ENCODE measurements around the gene OAT. TPM values are rescaled to one million over a fixed set of nuclear protein-coding genes. Genes with fewer than 3 reads are reported as not detected.
"Not testable (repeated sequence)": the region's sequence is repeated elsewhere in the genome, so short reads cannot be mapped to it uniquely, and the experiment has no call there.

OAT gene
- total and polyA plus RNA-seq, 2 experiments from 2014 or later = 232 to 263 TPM

DNA sequence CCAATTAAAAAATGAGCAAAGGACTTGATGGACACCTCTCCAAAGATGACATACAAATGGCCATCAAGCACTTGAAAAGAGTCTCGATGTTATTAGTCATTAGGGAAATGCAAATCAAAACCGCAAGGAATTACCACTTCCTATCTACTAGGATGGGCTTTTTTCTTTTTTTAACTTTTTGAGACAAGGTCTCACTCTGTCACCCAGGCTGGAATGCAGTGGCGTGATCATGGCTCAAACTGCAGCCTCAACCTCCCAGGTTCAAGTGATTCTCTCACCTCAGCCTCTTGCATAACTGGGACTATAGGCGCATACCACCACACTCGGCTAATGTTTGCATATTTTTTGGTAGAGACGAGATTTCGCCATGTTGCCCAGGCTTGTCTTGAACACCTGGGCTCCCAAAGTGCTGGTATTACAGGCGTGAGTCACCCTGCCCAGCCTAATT lies 17.5 kb upstream of the OAT start:
- Histone ChIP-seq H3K9ac (no peak overlapping the region), H3K27ac (no peak overlapping the region), H3K36me3 (ENCODE audit: low read depth) (no peaks in the 10 kb centered on the region), H3K4me2 (ENCODE audit: unreplicated experiment) (no peak overlapping the region), H3K4me3 (no peak overlapping the region), H3K9me3 (ENCODE audit: low read depth) (no peaks in the 10 kb centered on the region), H3K79me2 (ENCODE audit: insufficient read depth) (no peaks in the 10 kb centered on the region), H3K27me3 (replicated peaks; ENCODE audit: insufficient read depth) (peaks cover 6% of the 10 kb centered on the region; the same call in 1 of the 2 replicates), H3F3A (ENCODE audit: insufficient read depth) (no peaks in the 10 kb centered on the region), H4K20me1 (ENCODE audit: insufficient read depth) (no peaks in the 10 kb centered on the region), H3K9me2 (ENCODE audit: insufficient read depth) (no peaks in the 10 kb centered on the region), H3K4me1 (ENCODE audit: insufficient read depth) (no peaks in the 10 kb centered on the region), H2AFZ (no peak overlapping the region)
- in situ Hi-C loops (cut with MboI) = no loop called here
- TF ChIP-seq EZH2phosphoT487 (IDR thresholded peaks at IDR 0.05; ENCODE audit: insufficient read depth, low read depth) (no peak), EZH2 (IDR thresholded peaks at IDR 0.05; ENCODE audit: insufficient read depth, poor library complexity, severe bottlenecking) (no peak)
- no peak for DNase-seq
- 73 to 80% methylated on average over 8 of the region's 8 CpGs for WGBS, 2 experiments (ENCODE audit: low coverage in 1 of 2, low lambda C conversion rate in 2 of 2, missing lambda C conversion rate in 2 of 2)

DNA sequence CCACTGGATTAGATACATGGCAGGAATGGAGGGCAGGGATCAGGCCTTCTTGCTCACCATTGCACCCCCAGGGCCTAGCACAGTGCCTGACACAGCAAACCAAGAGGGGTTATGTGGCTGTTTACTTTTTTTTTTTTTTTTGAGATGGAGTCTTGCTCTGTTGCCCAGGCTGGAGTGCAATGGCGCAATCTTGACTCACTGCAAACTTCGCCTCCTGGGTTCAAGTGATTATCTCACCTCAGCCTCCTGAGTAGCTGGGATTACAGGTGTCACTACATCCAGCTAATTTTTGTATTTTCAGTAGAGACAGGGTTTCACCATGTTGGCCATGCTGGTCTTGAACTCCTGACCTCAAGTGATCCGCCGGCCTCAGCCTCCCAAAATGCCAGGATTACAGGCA lies 17.0 kb upstream of the OAT start:
- 94 to 97% methylated on average over 4 of the region's 4 CpGs for WGBS, 2 experiments (ENCODE audit: low coverage in 1 of 2, low lambda C conversion rate in 2 of 2, missing lambda C conversion rate in 2 of 2)
- H3K4me1 ChIP-seq (ENCODE audit: insufficient read depth); H3K4me3 ChIP-seq; H3K4me2 ChIP-seq (ENCODE audit: unreplicated experiment); in situ Hi-C loops (cut with MboI); H3F3A ChIP-seq (ENCODE audit: insufficient read depth); DNase-seq; H3K9ac ChIP-seq; H4K20me1 ChIP-seq (ENCODE audit: insufficient read depth); H3K9me3 ChIP-seq (ENCODE audit: low read depth); H2AFZ ChIP-seq; H3K79me2 ChIP-seq (ENCODE audit: insufficient read depth); H3K27ac ChIP-seq; H3K9me2 ChIP-seq (ENCODE audit: insufficient read depth); H3K36me3 ChIP-seq (ENCODE audit: low read depth): not testable (repeated sequence)
- H3K27me3 ChIP-seq (replicated peaks; ENCODE audit: insufficient read depth) = peaks cover 12% of the 10 kb centered on the region

DNA sequence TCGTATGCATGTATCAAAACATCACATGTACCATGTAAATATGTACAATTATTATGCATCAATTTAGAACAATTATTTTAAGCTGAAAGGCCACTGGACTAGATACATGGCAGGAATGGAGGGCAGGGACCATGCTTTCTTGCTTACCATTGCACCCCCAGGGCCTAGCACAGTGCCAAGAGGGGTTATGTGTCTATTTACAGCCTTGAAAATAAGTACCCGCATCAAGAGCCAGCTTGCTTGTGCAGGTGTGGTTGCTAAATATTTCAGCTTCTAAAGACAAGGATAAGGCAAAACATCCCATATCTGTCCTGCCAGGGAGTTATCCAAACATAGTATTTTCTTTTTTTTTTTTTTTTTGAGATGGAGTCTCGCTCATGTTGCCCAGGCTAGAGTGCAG lies 14.7 kb upstream of the OAT start:
- H3F3A ChIP-seq (ENCODE audit: insufficient read depth) = no peaks in the 10 kb centered on the region
- H3K9me3 ChIP-seq (ENCODE audit: low read depth) = no peaks in the 10 kb centered on the region
- H3K9me2 ChIP-seq (ENCODE audit: insufficient read depth) = no peaks in the 10 kb centered on the region
- in situ Hi-C loops (cut with MboI) = no loop called here
- H3K27ac ChIP-seq = no peak overlapping the region
- no peaks in the 10 kb centered on the region for H3K4me1 ChIP-seq (ENCODE audit: insufficient read depth)
- WGBS, 2 experiments (ENCODE audit: low coverage in 1 of 2, low lambda C conversion rate in 2 of 2, missing lambda C conversion rate in 2 of 2) = 45 to 54% methylated on average over 3 of the region's 3 CpGs
- peaks cover 18% of the 10 kb centered on the region for H3K27me3 ChIP-seq (replicated peaks; ENCODE audit: insufficient read depth)
- H2AFZ ChIP-seq = no peak overlapping the region
- TF ChIP-seq EZH2phosphoT487 (IDR thresholded peaks at IDR 0.05; ENCODE audit: insufficient read depth, low read depth) (no peak), EZH2 (IDR thresholded peaks at IDR 0.05; ENCODE audit: insufficient read depth, poor library complexity, severe bottlenecking) (no peak)
- no peaks in the 10 kb centered on the region for H3K36me3 ChIP-seq (ENCODE audit: low read depth)
- no peak overlapping the region for H3K9ac ChIP-seq
- no peak overlapping the region for H3K4me3 ChIP-seq
- H4K20me1 ChIP-seq (ENCODE audit: insufficient read depth) = no peaks in the 10 kb centered on the region
- no peaks in the 10 kb centered on the region for H3K79me2 ChIP-seq (ENCODE audit: insufficient read depth)
- no peak for DNase-seq
- no peak overlapping the region for H3K4me2 ChIP-seq (ENCODE audit: unreplicated experiment)

DNA sequence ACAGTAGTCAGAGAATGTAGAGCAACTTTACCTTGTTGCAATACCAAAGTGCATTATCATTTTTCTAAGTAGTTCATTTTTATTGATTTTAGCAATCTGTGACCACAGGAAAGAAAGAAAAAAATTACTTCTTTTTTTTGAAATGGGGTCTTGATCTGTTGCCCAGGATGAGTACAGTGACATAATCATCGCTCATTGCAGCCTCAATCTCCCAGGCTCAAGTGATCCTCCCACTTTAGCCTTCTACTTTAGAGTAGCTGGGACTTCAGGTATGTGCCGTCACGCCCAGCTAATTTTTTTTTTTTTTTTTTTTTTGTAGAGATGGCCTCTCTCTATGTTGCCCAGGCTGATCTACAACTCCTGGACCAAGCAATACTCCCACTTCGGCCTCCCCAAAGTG lies 11.4 kb upstream of the OAT start:
- H3K4me1 ChIP-seq (ENCODE audit: insufficient read depth) = no peaks in the 10 kb centered on the region
- TF ChIP-seq EZH2phosphoT487 (IDR thresholded peaks at IDR 0.05; ENCODE audit: insufficient read depth, low read depth) (no peak), EZH2 (IDR thresholded peaks at IDR 0.05; ENCODE audit: insufficient read depth, poor library complexity, severe bottlenecking) (no peak)
- in situ Hi-C loops (cut with MboI) = no loop called here
- no peak overlapping the region for H3K4me2 ChIP-seq (ENCODE audit: unreplicated experiment)
- no peaks in the 10 kb centered on the region for H3K9me3 ChIP-seq (ENCODE audit: low read depth)
- H3K4me3 ChIP-seq = no peak overlapping the region
- H3F3A ChIP-seq (ENCODE audit: insufficient read depth) = no peaks in the 10 kb centered on the region
- DNase-seq = no peak
- H3K79me2 ChIP-seq (ENCODE audit: insufficient read depth) = no peaks in the 10 kb centered on the region
- no peaks in the 10 kb centered on the region for H3K36me3 ChIP-seq (ENCODE audit: low read depth)
- H3K9ac ChIP-seq = no peak overlapping the region
- H2AFZ ChIP-seq = no peak overlapping the region
- no peaks in the 10 kb centered on the region for H4K20me1 ChIP-seq (ENCODE audit: insufficient read depth)
- H3K27me3 ChIP-seq (replicated peaks; ENCODE audit: insufficient read depth) = peaks cover 39% of the 10 kb centered on the region
- H3K9me2 ChIP-seq (ENCODE audit: insufficient read depth) = no peaks in the 10 kb centered on the region
- no peak overlapping the region for H3K27ac ChIP-seq
- WGBS, 2 experiments (ENCODE audit: low coverage in 1 of 2, low lambda C conversion rate in 2 of 2, missing lambda C conversion rate in 2 of 2) = 54 to 56% methylated on average over 4 of the region's 4 CpGs

DNA sequence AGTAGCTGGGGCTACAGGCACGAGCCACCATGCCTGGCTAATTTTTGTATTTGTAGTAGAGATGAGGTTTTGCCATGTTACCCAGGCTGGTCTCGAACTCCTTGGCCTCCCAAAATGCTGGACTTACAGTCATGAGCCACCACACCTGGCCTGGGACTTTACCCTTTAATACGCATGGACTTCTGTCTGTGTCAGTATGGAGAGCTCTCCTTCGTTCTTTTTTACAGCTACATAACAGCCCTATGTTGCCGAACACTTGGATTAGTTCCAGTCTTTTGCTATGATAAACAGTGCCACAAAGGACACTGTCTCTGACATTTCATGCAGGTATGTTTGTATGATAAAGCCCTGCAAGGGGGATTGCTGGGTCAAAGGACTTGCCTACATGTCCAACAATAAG lies 10.9 kb upstream of the OAT start:
- Histone ChIP-seq H3K4me1 (ENCODE audit: insufficient read depth) (no peaks in the 10 kb centered on the region), H3K79me2 (ENCODE audit: insufficient read depth) (no peaks in the 10 kb centered on the region), H3F3A (ENCODE audit: insufficient read depth) (no peaks in the 10 kb centered on the region), H3K27ac (no peak overlapping the region), H3K9ac (no peak overlapping the region), H3K4me3 (no peak overlapping the region), H3K36me3 (ENCODE audit: low read depth) (no peaks in the 10 kb centered on the region), H4K20me1 (ENCODE audit: insufficient read depth) (no peaks in the 10 kb centered on the region), H3K4me2 (ENCODE audit: unreplicated experiment) (no peak overlapping the region), H2AFZ (no peak overlapping the region), H3K27me3 (replicated peaks; ENCODE audit: insufficient read depth) (peaks cover 41% of the 10 kb centered on the region), H3K9me2 (ENCODE audit: insufficient read depth) (no peaks in the 10 kb centered on the region), H3K9me3 (ENCODE audit: low read depth) (no peaks in the 10 kb centered on the region)
- in situ Hi-C loops (cut with MboI) = no loop called here
- 54 to 56% methylated on average over 5 of the region's 5 CpGs for WGBS, 2 experiments (ENCODE audit: low coverage in 1 of 2, low lambda C conversion rate in 2 of 2, missing lambda C conversion rate in 2 of 2)
- TF ChIP-seq EZH2phosphoT487 (IDR thresholded peaks at IDR 0.05; ENCODE audit: insufficient read depth, low read depth) = no peak
- no peak for DNase-seq

Data from GM23248 (cell line).